Pancreas (tissue), 10 donors: ENCODE data around the gene MEF2B. TPM values are rescaled to one million over a fixed set of nuclear protein-coding genes. Genes with fewer than 3 reads are reported as not detected.
"Not testable (repeated sequence)": the region's sequence is repeated elsewhere in the genome, so short reads cannot be mapped to it uniquely, and the experiment has no call there.

Experiments used
- ATAC-seq, 4 donors: fragments of 200-7000 bp; cut with Tn5 transposase; one replicate each; pipeline versions ENCODE4 v1.8.0 to v1.9.1; 2020; ENCODE audit warnings: mild to moderate bottlenecking in 4 of 4, moderate library complexity in 4 of 4
- DNase-seq, 6 donors: peaks; one replicate each; pipeline ENCODE4 v3.0.0-alpha.2; 2020
- FAIRE-seq: peaks from 2 replicates; lab custom pipeline; 2012; peaks lifted over from hg19 to GRCh38; lab: Jason Lieb, UNC
- H3K27ac ChIP-seq, 4 donors: fragments of 200-600 bp; sonication (generic); 1 replicate in 3 of 4; 2 replicates in 1 of 4; pipeline versions ENCODE4 v1.5.0 to v1.8.0; 2020
- H3K27me3 ChIP-seq, 4 donors: fragments of 200-600 bp; one replicate each; pipeline ENCODE4 v1.8.0; 2021
- H3K36me3 ChIP-seq, 3 donors: fragments of 200-600 bp; sonication (generic) in 1 of 3; one replicate each; pipeline versions ENCODE4 v1.5.0 to v1.8.0; 2020 to 2021
- H3K4me1 ChIP-seq, 3 donors: fragments of 200-600 bp; one replicate each; pipeline ENCODE4 v1.8.0; 2021
- H3K4me3 ChIP-seq, 4 donors: fragments of 200-600 bp; sonication (generic) in 2 of 4; one replicate each; pipeline versions ENCODE4 v1.5.0 to v1.8.0; 2020 to 2021
- H3K9me3 ChIP-seq, 4 donors: fragments of 200-600 bp; one replicate each; pipeline ENCODE4 v1.8.0; 2021
- CTCF ChIP-seq, 4 donors: fragments of 200-600 bp; sonication (generic) in 3 of 4; IDR thresholded peaks; one replicate each; pipeline versions ENCODE4 v1.5.0 to v1.8.0; 2021; ENCODE audit warnings: antibody characterized with exemption in 4 of 4
- WGBS, 2 donors: extraction: QIAGEN DNeasy Blood & Tissue Kit; methylation state at CpG; one replicate each; pipeline ENCODE4 v1.1.7; 2013; 5-methylcytosine and 5-hydroxymethylcytosine counted together
- intact Hi-C, 3 donors: fragments of 100-400 bp; cut with DNase I; formaldehyde crosslinking; loops; one replicate each; pipeline versions ENCODE4 v1.11.1 to v1.14.2; 2022
- polyA plus RNA-seq, 2 donors: library from polyadenylated mRNA; stranded (reverse); fragments of 200-250 nt; gene quantifications; one replicate each; pipeline ENCODE4 v1.2.3, GENCODE V29; 2013
- total RNA-seq, 6 donors: library from RNA; stranded (reverse); fragmentation: NEBNext Ultra II Directional in 4 of 6; extraction: Animal tissue kit (Norgen Biotek cat#: 25700) in 4 of 6; gene quantifications; one replicate each; pipeline versions ENCODE4 v1.2.1 to v1.2.4, GENCODE V29; 2021 to 2023
- donor health status: healthy with polysubstance abuse.
- donor health status: DM: no; HTN: no; CAD: no; lungs with moderate emphysema.
- donor health status: DM: no; HTN: no; CAD: no.
- donor health status: control.
- donor health status: control.
- donor health status: Bipolar disorder and iron deficiency.
- donor health status: DM: yes; HTN: yes; CAD: no.
- donor health status: DM: no; HTN: no; CAD: no.
- donor health status: DM: no; HTN: no; CAD: no.
- donor health status: DM: yes; HTN: yes; CAD: no.

MEF2B gene
- total and polyA plus RNA-seq, 8 donors, result 0.34 to 2.8 (median 0.98) TPM

- WGBS, 2 donors, result 65 to 67% methylated on average over 66 of the region's 66 CpGs
- no peak for FAIRE-seq
These were observed 59.5 kb downstream of the MEF2B start for GRCh38 chr19:19110410-19111135.

GRCh38 chr19:19109601-19110000 lies 60.5 kb downstream of the MEF2B start:
- Histone ChIP-seq H3K4me3 (no peak overlapping the region), H3K4me1 (no peaks in the 10 kb centered on the region), H3K36me3 (no peaks in the 10 kb centered on the region), H3K27ac (no peak overlapping the region), H3K9me3 (no peaks in the 10 kb centered on the region), H3K27me3 (no peaks in the 10 kb centered on the region)
- TF ChIP-seq CTCF (IDR thresholded peaks at IDR 0.05), result no peak
- no peak for ATAC-seq
- DNase-seq, result no peak
- intact Hi-C loops, result no loop called here
- no peak for FAIRE-seq
- 82 to 90% methylated on average over 9 of the region's 9 CpGs for WGBS, 2 donors

More at GRCh38 chr19:19110410-19111135, 59.5 kb downstream of the MEF2B start:
- DNase-seq (no peak), ATAC-seq (no peak)
- Histone ChIP-seq H3K36me3 (no peaks in the 10 kb centered on the region), H3K4me1 (no peaks in the 10 kb centered on the region), H3K9me3 (no peaks in the 10 kb centered on the region), H3K4me3 (no peak overlapping the region), H3K27ac (no peak overlapping the region), H3K27me3 (no peaks in the 10 kb centered on the region)
- intact Hi-C loops, result no loop called here
- no peak for TF ChIP-seq CTCF (IDR thresholded peaks at IDR 0.05)

GRCh38 chr19:19107654-19108053 lies 62.4 kb downstream of the MEF2B start:
- Histone ChIP-seq H3K36me3 (no peaks in the 10 kb centered on the region), H3K9me3 (no peaks in the 10 kb centered on the region), H3K4me1 (no peaks in the 10 kb centered on the region), H3K27ac (no peak overlapping the region), H3K27me3 (no peaks in the 10 kb centered on the region), H3K4me3 (no peak overlapping the region)
- FAIRE-seq (no peak), ATAC-seq (no peak), DNase-seq (no peak)
- intact Hi-C loops, result no loop called here
- 89 to 93% methylated on average over 11 of the region's 11 CpGs for WGBS, 2 donors
- TF ChIP-seq CTCF (IDR thresholded peaks at IDR 0.05), result no peak

GRCh38 chr19:19106938-19107337 lies 63.1 kb downstream of the MEF2B start:
- intact Hi-C loops, H3K27ac ChIP-seq, H3K4me1 ChIP-seq, H3K9me3 ChIP-seq, ATAC-seq, H3K4me3 ChIP-seq, DNase-seq, H3K36me3 ChIP-seq, H3K27me3 ChIP-seq, FAIRE-seq: not testable (repeated sequence)
- 96 to 98% methylated on average over 7 of the region's 7 CpGs for WGBS, 2 donors

- Histone ChIP-seq H3K36me3 (no peaks in the 10 kb centered on the region), H3K4me1 (no peaks in the 10 kb centered on the region), H3K27ac (no peak overlapping the region), H3K9me3 (no peaks in the 10 kb centered on the region), H3K27me3 (no peaks in the 10 kb centered on the region), H3K4me3 (peak overlapping the region in 2 of 4 donors; percentile 10 to 20)
- DNase-seq (no peak), FAIRE-seq (no peak), ATAC-seq (peak in 3 of 4 donors; percentile 10 to 39 (median 38))
- WGBS, 2 donors, result 77 to 79% methylated on average over 25 of the region's 25 CpGs
- intact Hi-C loops, result no loop called here
- no peak for TF ChIP-seq CTCF (IDR thresholded peaks at IDR 0.05)
These were observed 64.0 kb downstream of the MEF2B start for GRCh38 chr19:19106056-19106551.
